Measurements from ENCODE around the gene GRAMD1B.

Gene GRAMD1B

DNA sequence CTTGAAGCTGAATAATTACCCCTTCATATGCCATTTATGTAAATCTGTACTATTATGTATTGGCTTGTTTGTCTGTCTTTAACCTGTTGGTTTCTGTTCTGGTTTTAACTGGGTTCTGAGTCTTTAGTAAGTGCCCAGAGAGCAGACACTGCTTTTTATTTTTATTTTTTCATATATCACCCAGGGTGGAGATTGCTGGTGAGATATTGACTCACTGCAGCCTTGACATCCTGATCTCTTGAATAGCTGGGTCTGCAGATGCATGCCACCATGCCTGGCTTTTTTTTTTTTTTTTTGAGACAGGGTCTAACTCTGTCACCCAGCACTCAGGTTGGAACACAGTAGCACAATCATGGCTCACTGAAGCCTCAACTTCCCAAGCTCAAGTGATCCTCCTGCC, 19.4 kb downstream of the GRAMD1B start:
- no peaks in the 10 kb centered on the region for H3K36me3 ChIP-seq
- H3K4me3 ChIP-seq (ENCODE audit: low read depth in 1 of 2, low read length in 1 of 2): no peak overlapping the region
- TF ChIP-seq, protein P1, sequence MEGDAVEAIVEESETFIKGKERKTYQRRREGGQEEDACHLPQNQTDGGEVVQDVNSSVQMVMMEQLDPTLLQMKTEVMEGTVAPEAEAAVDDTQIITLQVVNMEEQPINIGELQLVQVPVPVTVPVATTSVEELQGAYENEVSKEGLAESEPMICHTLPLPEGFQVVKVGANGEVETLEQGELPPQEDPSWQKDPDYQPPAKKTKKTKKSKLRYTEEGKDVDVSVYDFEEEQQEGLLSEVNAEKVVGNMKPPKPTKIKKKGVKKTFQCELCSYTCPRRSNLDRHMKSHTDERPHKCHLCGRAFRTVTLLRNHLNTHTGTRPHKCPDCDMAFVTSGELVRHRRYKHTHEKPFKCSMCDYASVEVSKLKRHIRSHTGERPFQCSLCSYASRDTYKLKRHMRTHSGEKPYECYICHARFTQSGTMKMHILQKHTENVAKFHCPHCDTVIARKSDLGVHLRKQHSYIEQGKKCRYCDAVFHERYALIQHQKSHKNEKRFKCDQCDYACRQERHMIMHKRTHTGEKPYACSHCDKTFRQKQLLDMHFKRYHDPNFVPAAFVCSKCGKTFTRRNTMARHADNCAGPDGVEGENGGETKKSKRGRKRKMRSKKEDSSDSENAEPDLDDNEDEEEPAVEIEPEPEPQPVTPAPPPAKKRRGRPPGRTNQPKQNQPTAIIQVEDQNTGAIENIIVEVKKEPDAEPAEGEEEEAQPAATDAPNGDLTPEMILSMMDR (IDR thresholded peaks at IDR 0.05): no peak
- no peaks in the 10 kb centered on the region for H3K9me3 ChIP-seq
- no peak overlapping the region for H3K27ac ChIP-seq
- H3K27me3 ChIP-seq: no peaks in the 10 kb centered on the region
- H3K4me1 ChIP-seq (ENCODE audit: control insufficient read depth in 1 of 2, insufficient read depth in 1 of 2, low read depth in 1 of 2, low read length in 1 of 2): peaks cover 23 to 27% of the 10 kb centered on the region in 2 experiments

DNA sequence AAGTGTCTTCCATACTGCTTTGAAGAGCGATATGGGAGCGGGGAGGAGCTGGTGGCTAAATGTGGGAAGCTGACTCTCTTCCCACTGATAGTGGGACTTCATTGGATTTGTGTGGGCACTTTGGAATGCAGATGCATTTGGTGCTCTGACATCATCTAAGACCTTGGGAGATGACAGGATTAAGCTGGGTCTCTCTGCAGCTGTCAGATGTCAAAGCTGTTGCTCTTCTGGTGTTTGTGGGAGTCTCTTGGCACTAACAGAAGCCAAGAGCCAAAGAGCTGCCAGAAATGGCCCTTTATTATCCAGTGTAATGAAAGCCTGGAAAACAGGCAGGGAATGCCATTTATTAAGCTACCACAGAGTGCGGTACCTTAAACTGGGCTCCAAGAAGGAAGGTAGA, 20.6 kb downstream of the GRAMD1B start:
- no peaks in the 10 kb centered on the region for H3K27me3 ChIP-seq
- H3K4me3 ChIP-seq (ENCODE audit: low read depth in 1 of 2, low read length in 1 of 2): no peak overlapping the region
- no peaks in the 10 kb centered on the region for H3K36me3 ChIP-seq
- TF ChIP-seq, protein P1 (IDR thresholded peaks at IDR 0.05): no peak
- H3K27ac ChIP-seq: no peak overlapping the region
- no peaks in the 10 kb centered on the region for H3K9me3 ChIP-seq
- H3K4me1 ChIP-seq (ENCODE audit: control insufficient read depth in 1 of 2, insufficient read depth in 1 of 2, low read depth in 1 of 2, low read length in 1 of 2): peaks cover 19 to 24% of the 10 kb centered on the region in 2 experiments

DNA sequence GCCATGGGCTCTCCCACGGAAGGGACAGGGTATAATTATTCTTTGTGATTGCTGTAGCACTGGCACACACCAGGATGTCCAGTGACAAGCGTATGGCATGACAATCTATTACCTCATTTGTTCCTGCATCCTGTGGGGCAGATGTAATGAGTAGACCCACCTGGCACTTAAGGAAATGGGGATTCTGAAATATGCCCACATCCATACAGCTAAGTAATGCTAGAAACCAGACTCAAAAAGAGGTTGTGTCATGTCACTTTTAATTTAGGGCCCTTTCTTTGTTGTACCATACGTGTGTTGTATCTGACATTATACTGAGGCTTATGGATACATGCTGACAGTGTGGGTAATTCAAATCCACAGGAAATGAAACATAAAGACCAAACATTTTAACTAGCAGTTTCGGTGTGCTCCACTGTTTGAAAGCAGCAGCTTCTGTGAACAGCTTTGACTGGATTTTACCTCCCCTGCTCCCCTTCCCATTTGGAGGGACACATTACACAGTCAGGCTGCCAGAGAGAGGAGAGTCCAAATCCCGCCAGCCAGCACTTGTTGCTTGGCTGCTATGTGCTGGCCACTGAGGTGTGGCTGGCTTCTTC, 21.2 kb downstream of the GRAMD1B start:
- Histone ChIP-seq H3K36me3 (no peaks in the 10 kb centered on the region), H3K4me1 (ENCODE audit: control insufficient read depth in 1 of 2, insufficient read depth in 1 of 2, low read depth in 1 of 2, low read length in 1 of 2) (peaks cover 19 to 24% of the 10 kb centered on the region in 2 experiments), H3K27ac (no peak overlapping the region), H3K4me3 (ENCODE audit: low read depth in 1 of 2, low read length in 1 of 2) (no peak overlapping the region), H3K27me3 (no peaks in the 10 kb centered on the region), H3K9me3 (no peaks in the 10 kb centered on the region)
- TF ChIP-seq, protein P1 (IDR thresholded peaks at IDR 0.05): no peak

- TF ChIP-seq, protein P1 (IDR thresholded peaks at IDR 0.05): no peak
- H3K27me3 ChIP-seq: no peaks in the 10 kb centered on the region
- no peaks in the 10 kb centered on the region for H3K36me3 ChIP-seq
- no peaks in the 10 kb centered on the region for H3K9me3 ChIP-seq
- H3K4me3 ChIP-seq (ENCODE audit: low read depth in 1 of 2, low read length in 1 of 2): no peak overlapping the region
- no peak overlapping the region for H3K27ac ChIP-seq
- H3K4me1 ChIP-seq (ENCODE audit: control insufficient read depth in 1 of 2, insufficient read depth in 1 of 2, low read depth in 1 of 2, low read length in 1 of 2): peaks cover 25 to 32% of the 10 kb centered on the region in 2 experiments
These were observed 22.7 kb downstream of the GRAMD1B start for GRCh38 chr11:123452794-123453193.

DNA sequence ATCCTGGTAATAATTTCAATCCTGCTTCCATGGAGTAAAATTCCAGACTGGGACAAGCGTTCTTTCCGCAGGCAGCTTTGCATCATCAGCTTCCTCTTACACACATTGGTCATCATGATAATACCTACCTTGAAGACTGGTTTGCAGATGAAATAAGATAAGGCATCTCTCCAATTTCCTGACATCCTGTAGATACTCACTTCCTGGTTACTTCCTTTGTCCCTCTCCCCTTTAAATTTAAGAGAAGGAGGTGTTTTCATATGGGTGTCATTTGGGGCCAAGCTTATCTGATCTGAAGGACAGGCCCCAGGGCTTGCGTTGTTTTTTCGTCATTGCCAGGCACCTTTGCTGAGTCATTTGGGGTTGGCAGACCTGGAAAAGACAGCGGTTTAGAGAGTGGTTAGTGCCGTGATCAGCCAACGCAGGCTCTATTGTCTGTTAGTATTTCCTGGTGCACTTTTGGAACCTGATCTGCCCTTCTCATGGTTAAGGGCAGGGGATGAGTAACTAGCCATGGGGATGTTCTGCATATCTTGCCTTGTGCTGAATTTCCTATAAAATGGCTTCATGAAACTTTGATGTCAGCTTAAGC, 24.1 kb downstream of the GRAMD1B start:
- Histone ChIP-seq H3K27ac (peak overlapping the region; percentile 77), H3K4me1 (ENCODE audit: control insufficient read depth in 1 of 2, insufficient read depth in 1 of 2, low read depth in 1 of 2, low read length in 1 of 2) (peaks cover 25 to 32% of the 10 kb centered on the region in 2 experiments)

More for the DNA sequence above, 24.1 kb downstream of the GRAMD1B start:
- Histone ChIP-seq H3K9me3 (no peaks in the 10 kb centered on the region), H3K36me3 (no peaks in the 10 kb centered on the region), H3K4me3 (ENCODE audit: low read depth in 1 of 2, low read length in 1 of 2) (peak overlapping the region in 1 of 2 experiments; percentile 3), H3K27me3 (no peaks in the 10 kb centered on the region)
- TF ChIP-seq, protein P1 (IDR thresholded peaks at IDR 0.05): no peak

Measured in neutrophil (primary cell).